ENCODE data around the gene IL18. TPM values are rescaled to one million over a fixed set of nuclear protein-coding genes. Genes with fewer than 3 reads are reported as not detected.
A peak's percentile ranks its signal among the peaks of the same experiment; 100 is the strongest.
"Not testable (repeated sequence)": the region's sequence is repeated elsewhere in the genome, so short reads cannot be mapped to it uniquely, and the experiment has no call there.

Gene IL18
- total RNA-seq, 4 donors from 2014 or later: 5.6 to 16.9 (median 6.9) TPM

DNA sequence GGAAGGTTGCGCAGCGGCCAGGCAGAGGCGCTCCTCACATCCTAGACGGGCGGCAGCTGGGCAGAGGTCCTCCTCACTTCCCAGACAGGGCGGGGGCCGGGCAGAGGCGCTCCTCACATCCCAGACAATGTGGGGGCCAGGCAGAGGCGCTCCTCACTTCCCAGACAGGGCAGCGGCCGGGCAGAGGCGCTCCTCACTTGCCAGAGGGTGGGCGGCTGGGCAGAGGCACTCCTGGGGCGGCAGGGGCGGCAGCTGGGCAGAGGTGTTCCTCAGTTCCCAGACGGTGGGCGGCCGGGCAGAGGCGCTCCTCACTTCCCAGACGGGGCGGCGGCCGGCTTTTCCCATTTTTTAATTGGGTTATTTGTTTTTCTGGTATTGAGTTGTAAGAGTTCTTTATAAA is 42.2 kb upstream of the IL18 start:
- Histone ChIP-seq H3K27ac (no peak overlapping the region), H3K36me3 (peaks cover 0 to 29% of the 10 kb centered on the region in 2 donors), H3K9me3 (no peaks in the 10 kb centered on the region), H3K27me3 (no peaks in the 10 kb centered on the region), H3K4me1 (no peaks in the 10 kb centered on the region), H3K4me3 (no peak overlapping the region)
- TF ChIP-seq POLR2AphosphoS5 (IDR thresholded peaks at IDR 0.05) (no peak), POLR2A (IDR thresholded peaks at IDR 0.05) (no peak), CTCF (IDR thresholded peaks at IDR 0.05) (no peak), EP300 (IDR thresholded peaks at IDR 0.05) (no peak)
- no peak for ATAC-seq
- WGBS, 2 donors (ENCODE audit: low coverage in 1 of 2): 93% methylated on average over 3 of the region's 23 CpGs; no CpG with 5 or more reads in 1 of the 2 donors

GRCh38 chr11:112200252-112200651 is 36.4 kb upstream of the IL18 start:
- H3K4me1 ChIP-seq: no peaks in the 10 kb centered on the region
- no peaks in the 10 kb centered on the region for H3K9me3 ChIP-seq
- H3K27ac ChIP-seq: no peak overlapping the region
- peaks cover 0 to 19% of the 10 kb centered on the region in 2 donors for H3K36me3 ChIP-seq
- H3K27me3 ChIP-seq: no peaks in the 10 kb centered on the region
- no peak overlapping the region for H3K4me3 ChIP-seq
- TF ChIP-seq CTCF (IDR thresholded peaks at IDR 0.05): no peak
- TF ChIP-seq POLR2A (IDR thresholded peaks at IDR 0.05): no peak
- TF ChIP-seq POLR2AphosphoS5 (IDR thresholded peaks at IDR 0.05): no peak
- no peak for TF ChIP-seq EP300 (IDR thresholded peaks at IDR 0.05)
- WGBS, 2 donors (ENCODE audit: low coverage in 1 of 2): 29 to 30% methylated on average over 2 of the region's 2 CpGs
- no peak for ATAC-seq

- not testable (repeated sequence) for H3K27me3 ChIP-seq, ATAC-seq, H3K4me1 ChIP-seq, H3K4me3 ChIP-seq, H3K9me3 ChIP-seq, H3K27ac ChIP-seq
- peaks cover 0 to 13% of the 10 kb centered on the region in 2 donors for H3K36me3 ChIP-seq
- WGBS, 2 donors (ENCODE audit: low coverage in 1 of 2): 87 to 100% methylated on average over 1 to 4 of the region's 4 CpGs
Observed at GRCh38 chr11:112199101-112199500, 35.2 kb upstream of the IL18 start.

- H3K27ac ChIP-seq: no peak overlapping the region
- 80 to 100% methylated on average over 2 of the region's 2 CpGs for WGBS, 2 donors (ENCODE audit: low coverage in 1 of 2)
- ATAC-seq: no peak
- no peak overlapping the region for H3K4me3 ChIP-seq
- no peaks in the 10 kb centered on the region for H3K9me3 ChIP-seq
- H3K36me3 ChIP-seq: no peaks in the 10 kb centered on the region
- no peaks in the 10 kb centered on the region for H3K27me3 ChIP-seq
- no peaks in the 10 kb centered on the region for H3K4me1 ChIP-seq
- no peak for TF ChIP-seq POLR2AphosphoS5 (IDR thresholded peaks at IDR 0.05)
- TF ChIP-seq EP300 (IDR thresholded peaks at IDR 0.05): no peak
- no peak for TF ChIP-seq CTCF (IDR thresholded peaks at IDR 0.05)
- no peak for TF ChIP-seq POLR2A (IDR thresholded peaks at IDR 0.05)
Observed at GRCh38 chr11:112196519-112197087, 32.7 kb upstream of the IL18 start.

- no peak for TF ChIP-seq POLR2AphosphoS5 (IDR thresholded peaks at IDR 0.05)
- no peak for TF ChIP-seq POLR2A (IDR thresholded peaks at IDR 0.05)
- TF ChIP-seq EP300 (IDR thresholded peaks at IDR 0.05): no peak
- TF ChIP-seq CTCF (IDR thresholded peaks at IDR 0.05): no peak
- H3K9me3 ChIP-seq: no peaks in the 10 kb centered on the region
- H3K27ac ChIP-seq: no peak overlapping the region
- H3K4me1 ChIP-seq: no peaks in the 10 kb centered on the region
- ATAC-seq: peak; percentile 43
- H3K4me3 ChIP-seq: no peak overlapping the region
- WGBS, 2 donors (ENCODE audit: low coverage in 1 of 2): 25 to 36% methylated on average over 1 to 2 of the region's 2 CpGs
- H3K36me3 ChIP-seq: no peaks in the 10 kb centered on the region
- H3K27me3 ChIP-seq: no peaks in the 10 kb centered on the region
Observed at GRCh38 chr11:112195951-112196351, 32.1 kb upstream of the IL18 start.

- not testable (repeated sequence) for H3K9me3 ChIP-seq, H3K4me1 ChIP-seq, H3K27ac ChIP-seq, H3K36me3 ChIP-seq, H3K27me3 ChIP-seq, ATAC-seq, H3K4me3 ChIP-seq
- 82% methylated on average over 2 to 11 of the region's 11 CpGs for WGBS, 2 donors (ENCODE audit: low coverage in 1 of 2)
Observed at GRCh38 chr11:112195113-112195512, 31.2 kb upstream of the IL18 start.
